MM.1S (cell line): Measurements from ENCODE around the gene CRHBP.
"Not testable (repeated sequence)": the region's sequence is repeated elsewhere in the genome, so short reads cannot be mapped to it uniquely, and the experiment has no call there.

Experiments
- DNase-seq: peaks from one replicate; pipeline ENCODE4 v3.0.0-alpha.2; 2015
- H2AFZ ChIP-seq: fragments of 300-600 bp; sonication (generic); 2 replicates; pipeline ENCODE4 v1.6.0; 2016; ENCODE audit warnings: antibody characterized with exemption, low read length
- H3F3A ChIP-seq: fragments of 300-600 bp; sonication (generic); 2 replicates; pipeline ENCODE4 v1.6.1; 2016; ENCODE audit warnings: mild to moderate bottlenecking, antibody characterized with exemption, low read length, moderate library complexity, mixed read lengths; ENCODE audit not compliant: insufficient read depth
- H3K27ac ChIP-seq: fragments of 300-600 bp; sonication (generic); 2 replicates; pipeline ENCODE4 v1.5.1; 2016; ENCODE audit warnings: mild to moderate bottlenecking, low read length
- H3K27me3 ChIP-seq: fragments of 300-600 bp; sonication (generic); replicated peaks from 2 replicates; pipeline ENCODE4 v1.6.0; 2016; ENCODE audit warnings: low read length; ENCODE audit not compliant: insufficient read depth
- H3K36me3 ChIP-seq: fragments of 300-600 bp; sonication (generic); replicated peaks from 2 replicates; pipeline ENCODE4 v1.6.1; 2016; ENCODE audit warnings: mild to moderate bottlenecking, low read length, mixed read lengths; ENCODE audit not compliant: insufficient read depth
- H3K4me1 ChIP-seq: fragments of 300-600 bp; sonication (generic); 2 replicates; pipeline ENCODE4 v1.6.1; 2016; ENCODE audit warnings: low read length, mixed read lengths
- H3K4me2 ChIP-seq: fragments of 300-600 bp; sonication (generic); 2 replicates; pipeline ENCODE4 v1.6.0; 2016; ENCODE audit warnings: low read depth, low read length
- H3K4me3 ChIP-seq: fragments of 300-600 bp; sonication (generic); 2 replicates; pipeline ENCODE4 v1.5.1; 2016; ENCODE audit warnings: low read length, mixed read lengths
- H3K79me2 ChIP-seq: fragments of 300-600 bp; sonication (generic); 2 replicates; pipeline ENCODE4 v1.6.1; 2016; ENCODE audit warnings: mixed run types, low read length, mixed read lengths
- H3K9ac ChIP-seq: fragments of 300-600 bp; sonication (generic); 2 replicates; pipeline ENCODE4 v1.6.1; 2016; ENCODE audit warnings: low read length, mixed read lengths
- H3K9me2 ChIP-seq: fragments of 300-600 bp; sonication (generic); replicated peaks from 2 replicates; pipeline ENCODE4 v1.6.1; 2016; ENCODE audit warnings: mild to moderate bottlenecking, low read length, mixed read lengths; ENCODE audit not compliant: insufficient read depth
- H3K9me3 ChIP-seq: fragments of 300-600 bp; sonication (generic); replicated peaks from 2 replicates; pipeline ENCODE4 v1.6.1; 2016; ENCODE audit warnings: mild to moderate bottlenecking, low read length, mixed read lengths; ENCODE audit not compliant: insufficient read depth
- H4K20me1 ChIP-seq: fragments of 300-600 bp; sonication (generic); 2 replicates; pipeline ENCODE4 v1.6.1; 2016; ENCODE audit warnings: mild to moderate bottlenecking, low read length, moderate library complexity, mixed read lengths; ENCODE audit not compliant: insufficient read depth
- CTCF ChIP-seq: fragments of 300-600 bp; sonication (generic); IDR thresholded peaks from 2 replicates; pipeline ENCODE4 v1.5.1; 2016; ENCODE audit warnings: antibody characterized with exemption, low read length, mixed read lengths
- EZH2 ChIP-seq: fragments of 300-600 bp; sonication (generic); optimal IDR thresholded peaks from 2 replicates; pipeline ENCODE3; 2017; ENCODE audit warnings: low read depth, mild to moderate bottlenecking, antibody characterized with exemption, low read length, mixed read lengths
- EZH2phosphoT487 ChIP-seq: fragments of 300-600 bp; sonication (generic); IDR thresholded peaks from 2 replicates; pipeline ENCODE4 v1.6.1; 2018; ENCODE audit warnings: antibody characterized with exemption, low read length

The CRHBP gene

GRCh38 chr5:76944638-76945037 is 8.2 kb upstream of the CRHBP start:
- Histone ChIP-seq H2AFZ (no peak overlapping the region), H3K9ac (no peak overlapping the region), H3K9me3 (no peaks in the 10 kb centered on the region), H3F3A (no peaks in the 10 kb centered on the region), H3K4me3 (no peak overlapping the region), H3K36me3 (no peaks in the 10 kb centered on the region), H4K20me1 (no peaks in the 10 kb centered on the region), H3K4me1 (no peaks in the 10 kb centered on the region), H3K4me2 (no peak overlapping the region), H3K27ac (no peak overlapping the region), H3K79me2 (no peaks in the 10 kb centered on the region), H3K9me2 (no peaks in the 10 kb centered on the region), H3K27me3 (no peaks in the 10 kb centered on the region)
- DNase-seq = no peak
- TF ChIP-seq EZH2 (no peak), CTCF (no peak), EZH2phosphoT487 (no peak)

- H3K9me2 ChIP-seq, H3F3A ChIP-seq, H3K9me3 ChIP-seq, H3K4me2 ChIP-seq, H3K4me3 ChIP-seq, H3K27me3 ChIP-seq, H3K4me1 ChIP-seq, H2AFZ ChIP-seq, H3K27ac ChIP-seq, DNase-seq, H3K79me2 ChIP-seq, H4K20me1 ChIP-seq, H3K9ac ChIP-seq, H3K36me3 ChIP-seq: not testable (repeated sequence)
Measured at GRCh38 chr5:76945238-76945637, 7.6 kb upstream of the CRHBP start.

GRCh38 chr5:76946090-76946489 is 6.8 kb upstream of the CRHBP start:
- H3K27me3 ChIP-seq = no peaks in the 10 kb centered on the region
- no peaks in the 10 kb centered on the region for H3K9me2 ChIP-seq
- no peak for DNase-seq
- H3K4me3 ChIP-seq = no peak overlapping the region
- H3K9me3 ChIP-seq = no peaks in the 10 kb centered on the region
- no peaks in the 10 kb centered on the region for H4K20me1 ChIP-seq
- H3F3A ChIP-seq = no peaks in the 10 kb centered on the region
- no peak for TF ChIP-seq EZH2
- TF ChIP-seq CTCF = no peak
- TF ChIP-seq EZH2phosphoT487 = no peak
- no peak overlapping the region for H3K27ac ChIP-seq
- no peaks in the 10 kb centered on the region for H3K4me1 ChIP-seq
- no peaks in the 10 kb centered on the region for H3K36me3 ChIP-seq
- H3K9ac ChIP-seq = no peak overlapping the region
- H2AFZ ChIP-seq = no peak overlapping the region
- H3K79me2 ChIP-seq = no peaks in the 10 kb centered on the region
- H3K4me2 ChIP-seq = no peak overlapping the region

- H2AFZ ChIP-seq = no peak overlapping the region
- DNase-seq = no peak
- no peak overlapping the region for H3K4me3 ChIP-seq
- H3K27me3 ChIP-seq = no peaks in the 10 kb centered on the region
- H3K9me3 ChIP-seq = no peaks in the 10 kb centered on the region
- no peaks in the 10 kb centered on the region for H3K79me2 ChIP-seq
- H4K20me1 ChIP-seq = no peaks in the 10 kb centered on the region
- no peaks in the 10 kb centered on the region for H3F3A ChIP-seq
- no peaks in the 10 kb centered on the region for H3K36me3 ChIP-seq
- no peaks in the 10 kb centered on the region for H3K9me2 ChIP-seq
- H3K4me2 ChIP-seq = no peak overlapping the region
- no peaks in the 10 kb centered on the region for H3K4me1 ChIP-seq
- TF ChIP-seq EZH2phosphoT487 = no peak
- no peak for TF ChIP-seq EZH2
- TF ChIP-seq CTCF = no peak
- no peak overlapping the region for H3K27ac ChIP-seq
- no peak overlapping the region for H3K9ac ChIP-seq
Measured at GRCh38 chr5:76947082-76947503, 5.8 kb upstream of the CRHBP start.
